HL-60 (cell line): ENCODE measurements around the gene IL1RAPL2.
"Not testable (repeated sequence)": the region's sequence is repeated elsewhere in the genome, so short reads cannot be mapped to it uniquely, and the experiment has no call there.

Experiments used
- DNase-seq, 2 experiments: peaks; one replicate each; pipeline ENCODE4 v3.0.0-alpha.2; 2010 to 2020; ENCODE audit warnings: low read depth in 1 of 2, low spot score in 1 of 2
- H3K27ac ChIP-seq: fragments of 250-450 bp; sonication (Bioruptor Pico); replicated peaks from 2 replicates; pipeline ENCODE4 v1.5.1; 2020; ENCODE audit warnings: mild to moderate bottlenecking, moderate library complexity
- H3K27me3 ChIP-seq: fragments of 250-450 bp; sonication (Bioruptor Pico); 2 replicates; pipeline ENCODE4 v1.5.1; 2021; ENCODE audit warnings: mild to moderate bottlenecking, moderate library complexity; ENCODE audit not compliant: insufficient read depth, poor library complexity, severe bottlenecking
- H3K4me3 ChIP-seq: replicated peaks from 2 replicates; pipeline ENCODE4 v1.5.1; 2011; ENCODE audit warnings: mild to moderate bottlenecking, control low read depth, low read length; ENCODE audit not compliant: insufficient read depth
- GABPA ChIP-seq: IDR thresholded peaks from 2 replicates; pipeline ENCODE4 v1.6.1; 2012; ENCODE audit warnings: low read depth
- POLR2AphosphoS5 ChIP-seq: IDR thresholded peaks from 2 replicates; pipeline ENCODE4 v1.6.1; 2012; ENCODE audit warnings: low read depth
- SPI1 ChIP-seq: IDR thresholded peaks from 2 replicates; pipeline ENCODE4 v1.6.1; 2012; ENCODE audit warnings: low read depth, mild to moderate bottlenecking, borderline replicate concordance
- TF ChIP-seq, protein P1 (sequence below): IDR thresholded peaks from one replicate; pipeline ENCODE4 v1.5.1; 2011; ENCODE audit warnings: low read length, control low read depth, inconsistent platforms; ENCODE audit not compliant: insufficient read depth
- TF ChIP-seq, protein P2 (sequence below): IDR thresholded peaks from 2 replicates; pipeline ENCODE4 v1.6.1; 2012; ENCODE audit warnings: low read depth; ENCODE audit not compliant: insufficient replicate concordance

IL1RAPL2 gene

DNA sequence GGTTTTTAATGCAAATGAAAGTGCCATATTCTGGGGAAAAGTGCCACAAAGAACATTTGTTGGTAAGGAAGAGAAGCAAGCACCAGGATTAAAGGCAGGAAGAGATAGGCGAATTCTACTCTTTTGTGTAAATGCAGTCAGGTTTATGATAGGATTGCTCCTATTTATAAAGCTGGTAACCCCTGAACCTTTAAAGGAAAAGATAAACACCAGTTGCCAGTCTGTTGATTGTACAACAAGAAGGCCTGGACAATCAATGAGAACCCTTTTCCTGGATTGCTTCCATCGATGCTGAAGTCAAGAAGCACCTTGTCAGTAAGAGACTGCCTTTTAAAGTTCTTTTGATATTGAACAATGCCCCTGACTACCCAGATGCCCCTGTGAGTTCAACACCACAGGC lies 1098.2 kb downstream of the IL1RAPL2 start:
- H3K27me3 ChIP-seq, result no peaks in the 10 kb centered on the region
- H3K4me3 ChIP-seq, result no peak overlapping the region
- H3K27ac ChIP-seq, result no peak overlapping the region
- DNase-seq, result no peak
- TF ChIP-seq GABPA, result no peak
- no peak for TF ChIP-seq SPI1
- no peak for TF ChIP-seq POLR2AphosphoS5
- TF ChIP-seq, protein P1, sequence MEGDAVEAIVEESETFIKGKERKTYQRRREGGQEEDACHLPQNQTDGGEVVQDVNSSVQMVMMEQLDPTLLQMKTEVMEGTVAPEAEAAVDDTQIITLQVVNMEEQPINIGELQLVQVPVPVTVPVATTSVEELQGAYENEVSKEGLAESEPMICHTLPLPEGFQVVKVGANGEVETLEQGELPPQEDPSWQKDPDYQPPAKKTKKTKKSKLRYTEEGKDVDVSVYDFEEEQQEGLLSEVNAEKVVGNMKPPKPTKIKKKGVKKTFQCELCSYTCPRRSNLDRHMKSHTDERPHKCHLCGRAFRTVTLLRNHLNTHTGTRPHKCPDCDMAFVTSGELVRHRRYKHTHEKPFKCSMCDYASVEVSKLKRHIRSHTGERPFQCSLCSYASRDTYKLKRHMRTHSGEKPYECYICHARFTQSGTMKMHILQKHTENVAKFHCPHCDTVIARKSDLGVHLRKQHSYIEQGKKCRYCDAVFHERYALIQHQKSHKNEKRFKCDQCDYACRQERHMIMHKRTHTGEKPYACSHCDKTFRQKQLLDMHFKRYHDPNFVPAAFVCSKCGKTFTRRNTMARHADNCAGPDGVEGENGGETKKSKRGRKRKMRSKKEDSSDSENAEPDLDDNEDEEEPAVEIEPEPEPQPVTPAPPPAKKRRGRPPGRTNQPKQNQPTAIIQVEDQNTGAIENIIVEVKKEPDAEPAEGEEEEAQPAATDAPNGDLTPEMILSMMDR, result no peak
- TF ChIP-seq, protein P2, sequence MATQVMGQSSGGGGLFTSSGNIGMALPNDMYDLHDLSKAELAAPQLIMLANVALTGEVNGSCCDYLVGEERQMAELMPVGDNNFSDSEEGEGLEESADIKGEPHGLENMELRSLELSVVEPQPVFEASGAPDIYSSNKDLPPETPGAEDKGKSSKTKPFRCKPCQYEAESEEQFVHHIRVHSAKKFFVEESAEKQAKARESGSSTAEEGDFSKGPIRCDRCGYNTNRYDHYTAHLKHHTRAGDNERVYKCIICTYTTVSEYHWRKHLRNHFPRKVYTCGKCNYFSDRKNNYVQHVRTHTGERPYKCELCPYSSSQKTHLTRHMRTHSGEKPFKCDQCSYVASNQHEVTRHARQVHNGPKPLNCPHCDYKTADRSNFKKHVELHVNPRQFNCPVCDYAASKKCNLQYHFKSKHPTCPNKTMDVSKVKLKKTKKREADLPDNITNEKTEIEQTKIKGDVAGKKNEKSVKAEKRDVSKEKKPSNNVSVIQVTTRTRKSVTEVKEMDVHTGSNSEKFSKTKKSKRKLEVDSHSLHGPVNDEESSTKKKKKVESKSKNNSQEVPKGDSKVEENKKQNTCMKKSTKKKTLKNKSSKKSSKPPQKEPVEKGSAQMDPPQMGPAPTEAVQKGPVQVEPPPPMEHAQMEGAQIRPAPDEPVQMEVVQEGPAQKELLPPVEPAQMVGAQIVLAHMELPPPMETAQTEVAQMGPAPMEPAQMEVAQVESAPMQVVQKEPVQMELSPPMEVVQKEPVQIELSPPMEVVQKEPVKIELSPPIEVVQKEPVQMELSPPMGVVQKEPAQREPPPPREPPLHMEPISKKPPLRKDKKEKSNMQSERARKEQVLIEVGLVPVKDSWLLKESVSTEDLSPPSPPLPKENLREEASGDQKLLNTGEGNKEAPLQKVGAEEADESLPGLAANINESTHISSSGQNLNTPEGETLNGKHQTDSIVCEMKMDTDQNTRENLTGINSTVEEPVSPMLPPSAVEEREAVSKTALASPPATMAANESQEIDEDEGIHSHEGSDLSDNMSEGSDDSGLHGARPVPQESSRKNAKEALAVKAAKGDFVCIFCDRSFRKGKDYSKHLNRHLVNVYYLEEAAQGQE, result no peak

DNA sequence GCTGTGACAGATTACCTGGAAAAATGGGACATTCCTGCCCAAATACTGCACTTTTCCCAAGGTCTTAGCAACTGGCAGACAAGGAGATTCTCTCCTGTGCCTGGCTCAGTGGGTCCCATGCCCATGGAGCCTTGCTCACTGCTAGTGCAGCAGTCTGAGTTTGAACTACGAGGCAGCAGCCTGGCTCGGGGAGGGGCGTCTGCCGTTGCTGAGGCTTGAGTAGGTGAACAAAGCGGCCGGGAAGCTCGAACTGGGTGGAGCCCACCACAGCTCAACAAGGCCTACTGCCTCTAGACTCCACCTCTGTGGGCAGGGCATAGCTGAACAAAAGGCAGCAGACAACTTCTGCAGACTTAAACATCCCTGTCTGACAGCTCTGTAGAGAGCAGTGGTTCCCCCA lies 1118.3 kb downstream of the IL1RAPL2 start:
- H3K27ac ChIP-seq, H3K4me3 ChIP-seq, DNase-seq, H3K27me3 ChIP-seq: not testable (repeated sequence)

DNA sequence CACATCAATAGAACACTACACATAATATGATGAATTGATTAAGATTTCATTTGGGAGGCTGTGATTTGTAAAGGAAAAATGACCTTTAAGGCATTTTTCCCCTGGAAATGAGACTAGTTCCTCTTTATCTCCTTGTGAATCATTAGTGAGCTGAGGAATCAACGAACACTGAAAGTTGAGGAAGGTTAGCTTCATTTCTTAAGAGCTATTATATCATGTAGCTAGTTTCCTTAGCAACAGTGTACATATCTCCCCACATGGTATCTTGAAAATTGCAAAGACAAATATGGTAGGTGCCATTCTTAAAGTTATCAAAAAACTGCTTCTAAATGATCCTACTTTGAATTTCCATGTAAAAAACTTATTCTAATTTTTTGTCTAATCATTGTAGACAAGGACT lies 1128.8 kb downstream of the IL1RAPL2 start:
- Histone ChIP-seq H3K27ac (no peak overlapping the region), H3K27me3 (no peaks in the 10 kb centered on the region), H3K4me3 (no peak overlapping the region)
- no peak for TF ChIP-seq POLR2AphosphoS5
- TF ChIP-seq, protein P2, result no peak
- TF ChIP-seq, protein P1, result no peak
- TF ChIP-seq SPI1, result no peak
- DNase-seq, result no peak

DNA sequence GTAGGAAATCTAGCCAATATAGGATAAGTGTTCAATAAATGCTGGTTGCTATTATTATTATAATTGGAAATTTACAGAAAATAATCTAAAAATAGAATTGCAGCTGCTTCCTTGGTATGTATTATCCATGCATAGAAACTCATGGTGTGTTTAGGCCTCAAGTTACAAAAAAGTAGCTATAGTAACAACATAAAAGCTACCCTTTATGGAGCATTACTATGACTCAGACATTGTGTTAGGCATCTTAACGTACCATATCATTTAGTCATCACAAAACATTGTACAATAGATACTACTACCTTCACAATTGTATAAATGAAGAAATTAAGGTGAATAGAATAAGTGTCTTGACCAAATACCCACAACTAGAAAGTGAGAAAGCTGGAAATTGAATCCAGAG lies 1129.5 kb downstream of the IL1RAPL2 start:
- TF ChIP-seq, protein P1, result no peak
- no peak overlapping the region for H3K4me3 ChIP-seq
- H3K27me3 ChIP-seq, result no peaks in the 10 kb centered on the region
- no peak for DNase-seq
- H3K27ac ChIP-seq, result no peak overlapping the region

DNA sequence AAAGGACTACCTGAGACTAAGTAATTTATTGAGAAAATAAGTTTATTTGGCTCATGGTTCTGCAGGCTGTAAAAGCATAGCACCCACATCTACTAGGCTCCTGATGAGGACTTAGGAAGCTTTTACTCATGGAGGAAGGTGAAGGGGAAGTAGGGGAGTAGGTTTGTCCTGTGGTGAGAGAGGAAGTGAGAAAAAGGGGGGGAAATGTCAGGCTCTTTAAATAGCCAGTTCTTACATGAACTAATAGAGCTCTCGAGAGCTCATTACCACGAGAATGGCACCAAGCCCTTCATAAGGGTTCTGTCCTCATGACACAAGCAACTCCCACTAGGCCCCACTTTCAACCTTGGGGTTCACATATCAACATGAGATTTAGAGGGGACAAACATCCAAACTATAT lies 1130.9 kb downstream of the IL1RAPL2 start:
- Histone ChIP-seq H3K27me3 (no peaks in the 10 kb centered on the region), H3K4me3 (no peak overlapping the region), H3K27ac (no peak overlapping the region)
- no peak for DNase-seq
- TF ChIP-seq, protein P2, result no peak
- TF ChIP-seq, protein P1, result no peak
- no peak for TF ChIP-seq GABPA
- no peak for TF ChIP-seq POLR2AphosphoS5
- TF ChIP-seq SPI1, result no peak
